ENCODE data around the gene ARID3B.
A peak's percentile ranks its signal among the peaks of the same experiment; 100 is the strongest.

The ARID3B gene

GRCh38 chr15:74540161-74540760, 759 bp upstream of the ARID3B start:
- Histone ChIP-seq H3K4me3 (peak overlapping the region; percentile 85), H3K9me3 (ENCODE audit: low read depth, low read length) (no peaks in the 10 kb centered on the region), H3K9ac (ENCODE audit: insufficient read length) (peak overlapping the region; percentile 87), H3K36me3 (ENCODE audit: insufficient read depth, low read length) (no peaks in the 10 kb centered on the region), H3K27ac (peak overlapping the region; percentile 72; the same call in 1 of the 2 replicates)
- TF ChIP-seq FOXP2 (optimal IDR thresholded peaks at IDR 0.05; ENCODE audit: control extremely low read depth, extremely low read length, insufficient read depth) (no peak), POLR2AphosphoS5 (IDR thresholded peaks at IDR 0.05; ENCODE audit: borderline replicate concordance, low read depth, low read length) (no peak), EZH2 (IDR thresholded peaks at IDR 0.05) (no peak)
- no peak for DNase-seq (ENCODE audit: low read depth, low spot score)

GRCh38 chr15:74541494-74542165, 610 bp downstream of the ARID3B start:
- H3K9ac ChIP-seq (ENCODE audit: insufficient read length) = peak overlapping the region; percentile 76
- DNase-seq (ENCODE audit: low read depth, low spot score) = no peak
- no peaks in the 10 kb centered on the region for H3K9me3 ChIP-seq (ENCODE audit: low read depth, low read length)
- TF ChIP-seq EZH2 (IDR thresholded peaks at IDR 0.05) = no peak
- no peak for TF ChIP-seq FOXP2 (optimal IDR thresholded peaks at IDR 0.05; ENCODE audit: control extremely low read depth, extremely low read length, insufficient read depth)
- no peak for TF ChIP-seq POLR2AphosphoS5 (IDR thresholded peaks at IDR 0.05; ENCODE audit: borderline replicate concordance, low read depth, low read length)
- H3K36me3 ChIP-seq (ENCODE audit: insufficient read depth, low read length) = no peaks in the 10 kb centered on the region
- no peak overlapping the region for H3K27ac ChIP-seq
- peak overlapping the region; percentile 92 for H3K4me3 ChIP-seq

- DNase-seq (ENCODE audit: low read depth, low spot score) = no peak
- no peak overlapping the region for H3K9ac ChIP-seq (ENCODE audit: insufficient read length)
- no peaks in the 10 kb centered on the region for H3K36me3 ChIP-seq (ENCODE audit: insufficient read depth, low read length)
- no peak overlapping the region for H3K27ac ChIP-seq
- TF ChIP-seq FOXP2 (optimal IDR thresholded peaks at IDR 0.05; ENCODE audit: control extremely low read depth, extremely low read length, insufficient read depth) (no peak), EZH2 (IDR thresholded peaks at IDR 0.05) (no peak), POLR2AphosphoS5 (IDR thresholded peaks at IDR 0.05; ENCODE audit: borderline replicate concordance, low read depth, low read length) (no peak)
- H3K4me3 ChIP-seq = peak overlapping the region; percentile 92
- H3K9me3 ChIP-seq (ENCODE audit: low read depth, low read length) = no peaks in the 10 kb centered on the region
Observed at GRCh38 chr15:74542166-74543042, 1.4 kb downstream of the ARID3B start.

GRCh38 chr15:74543043-74543422, 2.0 kb downstream of the ARID3B start:
- Histone ChIP-seq H3K36me3 (ENCODE audit: insufficient read depth, low read length) (no peaks in the 10 kb centered on the region), H3K9ac (ENCODE audit: insufficient read length) (no peak overlapping the region), H3K4me3 (no peak overlapping the region), H3K9me3 (ENCODE audit: low read depth, low read length) (no peaks in the 10 kb centered on the region), H3K27ac (no peak overlapping the region)
- TF ChIP-seq EZH2 (IDR thresholded peaks at IDR 0.05) (no peak), POLR2AphosphoS5 (IDR thresholded peaks at IDR 0.05; ENCODE audit: borderline replicate concordance, low read depth, low read length) (no peak), FOXP2 (optimal IDR thresholded peaks at IDR 0.05; ENCODE audit: control extremely low read depth, extremely low read length, insufficient read depth) (no peak)
- no peak for DNase-seq (ENCODE audit: low read depth, low spot score)

- Histone ChIP-seq H3K9ac (ENCODE audit: insufficient read length) (no peak overlapping the region), H3K27ac (no peak overlapping the region)
- DNase-seq (ENCODE audit: low read depth, low spot score) = no peak
Observed at GRCh38 chr15:74543583-74543982, 2.6 kb downstream of the ARID3B start.

GRCh38 chr15:74545086-74545485, 4.1 kb downstream of the ARID3B start:
- no peak for TF ChIP-seq FOXP2 (optimal IDR thresholded peaks at IDR 0.05; ENCODE audit: control extremely low read depth, extremely low read length, insufficient read depth)
- no peak for TF ChIP-seq EZH2 (IDR thresholded peaks at IDR 0.05)
- TF ChIP-seq POLR2AphosphoS5 (IDR thresholded peaks at IDR 0.05; ENCODE audit: borderline replicate concordance, low read depth, low read length) = no peak
- Histone ChIP-seq H3K4me3 (no peak overlapping the region), H3K9me3 (ENCODE audit: low read depth, low read length) (no peaks in the 10 kb centered on the region), H3K9ac (ENCODE audit: insufficient read length) (no peak overlapping the region), H3K27ac (no peak overlapping the region), H3K36me3 (ENCODE audit: insufficient read depth, low read length) (no peaks in the 10 kb centered on the region)
- no peak for DNase-seq (ENCODE audit: low read depth, low spot score)

More at GRCh38 chr15:74543583-74543982, 2.6 kb downstream of the ARID3B start:
- H3K9me3 ChIP-seq (ENCODE audit: low read depth, low read length) = no peaks in the 10 kb centered on the region
- no peak for TF ChIP-seq FOXP2 (optimal IDR thresholded peaks at IDR 0.05; ENCODE audit: control extremely low read depth, extremely low read length, insufficient read depth)
- TF ChIP-seq EZH2 (IDR thresholded peaks at IDR 0.05) = no peak
- no peak for TF ChIP-seq POLR2AphosphoS5 (IDR thresholded peaks at IDR 0.05; ENCODE audit: borderline replicate concordance, low read depth, low read length)
- H3K36me3 ChIP-seq (ENCODE audit: insufficient read depth, low read length) = no peaks in the 10 kb centered on the region
- H3K4me3 ChIP-seq = no peak overlapping the region

GRCh38 chr15:74545776-74546656, 5.0 kb downstream of the ARID3B start:
- Histone ChIP-seq H3K4me3 (no peak overlapping the region), H3K27ac (no peak overlapping the region), H3K36me3 (ENCODE audit: insufficient read depth, low read length) (no peaks in the 10 kb centered on the region), H3K9ac (ENCODE audit: insufficient read length) (no peak overlapping the region), H3K9me3 (ENCODE audit: low read depth, low read length) (no peaks in the 10 kb centered on the region)
- no peak for TF ChIP-seq EZH2 (IDR thresholded peaks at IDR 0.05)
- peak; percentile 56 for TF ChIP-seq FOXP2 (optimal IDR thresholded peaks at IDR 0.05; ENCODE audit: control extremely low read depth, extremely low read length, insufficient read depth)
- TF ChIP-seq POLR2AphosphoS5 (IDR thresholded peaks at IDR 0.05; ENCODE audit: borderline replicate concordance, low read depth, low read length) = peak; percentile 88
- DNase-seq (ENCODE audit: low read depth, low spot score) = peak; percentile 81

Measured in SK-N-MC (cell line).